Stimulated activated CD8-positive, alpha-beta memory T cell treated with anti-CD3 and anti-CD28 coated beads, Interleukin-4, amount 100 ng/mL, for 1 hour (primary cell): ENCODE results near the gene BABAM2.

Experiments used
- DNase-seq, 2 donors: peaks; one replicate each; pipeline ENCODE4 v3.0.0-alpha.2; 2020; ENCODE audit warnings: low read depth in 2 of 2, low spot score in 1 of 2

The BABAM2 gene

GRCh38 chr2:27909901-27910300, 19.4 kb downstream of the BABAM2 start:
- DNase-seq: no peak

- no peak for DNase-seq
Observed at GRCh38 chr2:27911458-27912210, 21.1 kb downstream of the BABAM2 start.

GRCh38 chr2:27912512-27912911, 22.0 kb downstream of the BABAM2 start:
- no peak for DNase-seq

GRCh38 chr2:27914041-27914804, 23.7 kb downstream of the BABAM2 start:
- no peak for DNase-seq

GRCh38 chr2:27914805-27915175, 24.3 kb downstream of the BABAM2 start:
- DNase-seq: no peak

GRCh38 chr2:27915191-27915590, 24.7 kb downstream of the BABAM2 start:
- DNase-seq: no peak

GRCh38 chr2:27915874-27916273, 25.3 kb downstream of the BABAM2 start:
- DNase-seq: no peak

- no peak for DNase-seq
Observed at GRCh38 chr2:27916293-27916995, 25.9 kb downstream of the BABAM2 start.

GRCh38 chr2:27920148-27920885, 29.8 kb downstream of the BABAM2 start:
- DNase-seq: no peak

GRCh38 chr2:27921424-27921823, 30.9 kb downstream of the BABAM2 start:
- DNase-seq: no peak

- DNase-seq: no peak
Observed at GRCh38 chr2:27921880-27922547, 31.5 kb downstream of the BABAM2 start.

- no peak for DNase-seq
Observed at GRCh38 chr2:27922842-27923241, 32.3 kb downstream of the BABAM2 start.

GRCh38 chr2:27925766-27926472, 35.4 kb downstream of the BABAM2 start:
- no peak for DNase-seq

DNA sequence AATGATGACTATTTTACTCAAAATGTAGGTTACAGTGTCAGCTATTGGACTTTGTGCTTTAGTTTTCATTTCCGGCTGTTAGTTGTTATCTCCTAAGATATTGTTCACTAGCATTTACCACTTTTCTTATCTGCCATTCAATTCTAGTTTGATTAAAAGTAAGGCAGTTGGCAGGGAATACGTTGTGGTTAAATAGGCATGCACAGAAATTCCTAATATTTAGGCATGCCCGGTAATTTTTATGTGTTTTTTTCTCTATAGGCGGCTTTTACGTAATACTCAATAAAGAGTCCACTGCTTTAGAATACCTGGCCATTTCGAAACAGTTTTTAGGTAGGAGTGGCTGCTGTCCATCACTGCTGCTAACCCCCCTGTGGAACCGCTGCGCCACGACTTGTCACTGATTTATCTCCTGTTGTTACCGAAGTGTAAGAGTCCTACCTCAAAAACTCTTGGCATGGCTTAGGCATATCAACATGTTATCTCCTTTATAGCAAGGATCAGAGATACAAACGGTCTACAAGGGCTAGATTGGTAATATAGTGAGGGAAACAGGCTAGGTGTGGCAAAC, 39.5 kb downstream of the BABAM2 start:
- DNase-seq: no peak

GRCh38 chr2:27931361-27931950, 40.9 kb downstream of the BABAM2 start:
- DNase-seq: no peak

- no peak for DNase-seq
Observed at GRCh38 chr2:27932396-27932795, 41.9 kb downstream of the BABAM2 start.

DNA sequence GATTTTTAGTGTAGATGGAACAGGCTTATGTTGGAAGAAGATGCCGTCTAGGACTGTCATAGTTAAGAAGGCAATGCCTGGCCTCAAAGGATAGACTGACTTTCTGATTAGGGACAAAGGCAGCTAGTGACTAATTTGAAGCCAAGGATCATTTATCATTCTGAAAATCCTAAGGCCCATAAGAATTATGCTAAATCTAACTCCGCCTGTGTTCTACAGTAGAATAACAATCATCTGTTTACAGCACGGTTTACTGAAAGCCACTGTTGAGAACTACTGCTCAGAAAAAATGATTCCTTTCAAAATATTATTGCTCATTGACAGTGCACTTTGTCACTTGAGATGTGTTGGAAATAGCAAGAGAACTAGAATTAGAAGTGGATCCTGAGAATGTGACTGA, 44.5 kb downstream of the BABAM2 start:
- no peak for DNase-seq

GRCh38 chr2:27940090-27940671, 49.7 kb downstream of the BABAM2 start:
- no peak for DNase-seq

GRCh38 chr2:27940982-27941381, 50.5 kb downstream of the BABAM2 start:
- DNase-seq: no peak
